ENCODE measurements around the gene TMEM209. TPM values are rescaled to one million over a fixed set of nuclear protein-coding genes. Genes with fewer than 3 reads are reported as not detected.
A peak's percentile ranks its signal among the peaks of the same experiment; 100 is the strongest.
"Not testable (repeated sequence)": the region's sequence is repeated elsewhere in the genome, so short reads cannot be mapped to it uniquely, and the experiment has no call there.

TMEM209 gene
- 4.2 and 7.8 TPM in 2 replicates for total RNA-seq (2014; rRNA removed; shearing (Covaris generic))

DNA sequence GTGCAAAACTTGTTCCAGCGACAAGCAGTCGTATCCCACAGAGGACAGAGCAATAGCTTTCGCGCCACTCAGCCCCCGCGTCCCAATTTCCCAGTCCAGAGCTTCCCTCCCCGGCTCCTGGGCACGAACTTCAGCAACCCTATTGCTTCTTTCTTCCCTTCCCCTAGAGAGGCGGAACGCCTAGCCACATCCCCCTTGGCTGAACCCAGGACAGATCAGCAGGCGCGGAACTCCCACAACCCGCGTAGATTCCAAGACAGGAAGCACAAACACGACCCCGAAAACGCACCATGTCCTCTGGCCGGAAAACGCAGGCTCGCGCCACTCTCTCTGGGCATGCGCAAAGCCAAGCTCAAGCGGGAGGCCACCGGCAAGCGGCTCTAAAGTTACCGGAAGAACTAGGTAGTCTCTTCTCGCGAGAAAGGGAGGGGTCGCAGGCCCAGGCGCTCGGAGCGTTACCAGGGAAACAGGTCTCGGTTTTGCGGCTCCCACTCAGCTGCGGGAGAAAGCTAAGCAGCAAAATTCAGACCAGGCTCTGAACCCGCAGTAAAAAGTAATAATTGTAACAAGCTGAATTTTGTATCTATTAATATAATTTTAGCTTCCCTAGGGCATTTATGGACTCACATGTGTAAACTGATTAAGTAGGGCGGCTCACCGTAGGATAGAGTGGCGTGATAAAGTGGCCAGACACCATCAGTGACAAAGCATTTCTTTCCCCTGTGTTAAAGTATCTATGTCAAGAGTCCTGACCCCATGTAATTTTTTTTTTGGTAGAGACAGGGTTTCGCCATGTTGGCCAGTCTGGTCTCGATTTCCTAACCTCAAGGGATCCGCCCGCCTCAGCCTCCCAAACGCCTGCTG lies at the start of gene TMEM209:
Gene TMEM209 (minus strand): TSS at position 323 of the 864 bp plus-strand sequence. CDS start 31 bp downstream, at position 292.
- DNase-seq (ENCODE audit: low spot score), result peak; percentile 96
- in situ Hi-C loops (cut with HindIII; ENCODE audit: low sequenced_read_pairs), result no loop called here

DNA sequence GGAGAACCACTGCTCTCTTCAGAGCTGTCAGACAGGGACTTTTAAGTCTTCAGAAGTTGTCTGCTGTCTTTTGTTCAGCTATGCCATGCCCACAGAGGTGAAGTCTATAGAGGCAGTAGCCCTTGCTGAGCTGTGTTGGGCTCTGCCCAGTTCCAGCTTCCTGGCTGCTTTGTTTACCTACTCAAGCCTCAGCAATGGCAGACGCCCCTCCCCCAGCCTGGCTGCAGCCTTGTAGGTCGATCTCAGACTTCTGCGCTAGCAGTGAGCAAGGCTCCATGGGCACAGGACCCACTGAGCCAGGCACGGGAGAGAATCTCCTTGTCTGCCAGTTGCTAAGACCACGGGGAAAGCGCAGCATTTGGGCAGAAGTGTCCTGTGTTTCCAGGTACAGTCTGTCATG lies 49.3 kb upstream of the TMEM209 start:
- in situ Hi-C loops (cut with HindIII; ENCODE audit: low sequenced_read_pairs), result no loop called here
- DNase-seq (ENCODE audit: low spot score), result no peak

DNA sequence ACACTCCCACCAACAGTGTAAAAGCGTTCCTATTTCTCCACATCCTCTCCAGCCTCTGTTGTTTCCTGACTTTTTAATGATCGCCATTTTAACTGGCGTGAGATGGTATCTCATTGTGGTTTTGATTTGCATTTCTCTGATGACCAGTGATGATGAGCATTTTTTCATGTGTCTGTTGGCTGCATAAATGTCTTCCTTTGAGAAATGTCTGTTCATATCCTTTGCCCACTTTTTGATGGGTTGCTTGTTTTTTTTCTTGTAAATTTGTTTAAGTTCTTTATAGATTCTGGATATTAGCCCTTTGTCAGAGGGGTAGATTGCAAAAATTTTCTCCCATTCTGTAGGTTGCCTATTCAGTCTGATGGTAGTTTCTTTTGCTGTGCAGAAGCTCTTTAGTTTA lies 44.4 kb upstream of the TMEM209 start:
- in situ Hi-C loops (cut with HindIII; ENCODE audit: low sequenced_read_pairs); DNase-seq (ENCODE audit: low spot score): not testable (repeated sequence)

DNA sequence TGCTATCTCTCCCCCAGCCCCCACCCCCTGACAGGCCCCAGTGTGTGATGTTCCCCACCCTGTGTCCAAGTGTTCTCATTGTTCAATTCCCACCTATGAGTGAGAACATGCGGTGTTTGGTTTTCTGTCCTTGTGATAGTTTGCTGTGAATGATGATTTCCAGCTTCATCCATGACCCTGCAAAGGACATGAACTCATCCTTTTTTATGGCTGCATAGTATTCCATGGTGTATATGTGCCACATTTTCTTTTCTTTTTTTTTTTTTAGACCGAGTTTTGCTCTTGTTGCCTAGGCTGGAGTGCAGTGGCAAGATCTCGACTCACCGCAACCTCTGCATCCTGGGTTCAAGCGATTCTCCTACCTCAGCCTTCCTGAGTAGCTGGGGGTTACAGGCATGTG lies 43.6 kb upstream of the TMEM209 start:
- in situ Hi-C loops (cut with HindIII; ENCODE audit: low sequenced_read_pairs); DNase-seq (ENCODE audit: low spot score): not testable (repeated sequence)

DNA sequence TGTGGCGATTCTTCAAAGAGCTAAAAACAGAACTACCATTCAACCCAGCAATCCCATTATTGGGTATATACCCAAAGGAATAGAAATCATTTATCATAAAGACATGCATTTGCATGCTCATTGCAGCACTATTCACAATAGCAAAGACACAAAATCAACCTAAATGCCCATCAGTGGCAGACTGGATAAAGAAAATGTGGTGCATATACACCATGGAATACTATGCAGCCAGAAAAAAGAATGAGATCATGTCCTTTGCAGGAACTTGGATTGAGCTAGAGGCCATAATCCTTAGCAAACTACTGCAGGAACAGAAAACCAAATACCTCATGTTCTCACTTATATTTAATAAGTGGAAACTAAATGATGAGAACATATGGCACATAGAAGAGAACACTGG lies 41.3 kb upstream of the TMEM209 start:
- in situ Hi-C loops (cut with HindIII; ENCODE audit: low sequenced_read_pairs); DNase-seq (ENCODE audit: low spot score): not testable (repeated sequence)

DNA sequence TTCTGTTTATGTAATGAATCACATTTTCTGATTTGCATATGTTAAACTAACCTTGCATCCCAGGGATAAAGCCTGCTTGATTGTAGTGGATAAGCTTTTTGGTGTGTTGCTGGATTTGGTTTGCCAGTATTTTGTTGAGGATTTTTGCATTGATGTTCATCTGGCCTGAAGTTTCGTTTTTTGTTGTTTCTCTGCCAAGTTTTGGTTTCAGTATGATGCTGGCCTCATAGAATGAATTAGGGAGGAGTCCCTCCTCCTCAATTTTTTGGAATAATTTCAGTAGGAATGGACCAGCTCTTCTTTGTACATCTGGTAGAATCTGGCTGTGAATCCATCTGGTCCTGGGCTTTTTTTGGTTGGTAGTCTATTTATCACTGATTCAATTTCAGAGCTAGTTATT lies 38.3 kb upstream of the TMEM209 start:
- DNase-seq (ENCODE audit: low spot score); in situ Hi-C loops (cut with HindIII; ENCODE audit: low sequenced_read_pairs): not testable (repeated sequence)

DNA sequence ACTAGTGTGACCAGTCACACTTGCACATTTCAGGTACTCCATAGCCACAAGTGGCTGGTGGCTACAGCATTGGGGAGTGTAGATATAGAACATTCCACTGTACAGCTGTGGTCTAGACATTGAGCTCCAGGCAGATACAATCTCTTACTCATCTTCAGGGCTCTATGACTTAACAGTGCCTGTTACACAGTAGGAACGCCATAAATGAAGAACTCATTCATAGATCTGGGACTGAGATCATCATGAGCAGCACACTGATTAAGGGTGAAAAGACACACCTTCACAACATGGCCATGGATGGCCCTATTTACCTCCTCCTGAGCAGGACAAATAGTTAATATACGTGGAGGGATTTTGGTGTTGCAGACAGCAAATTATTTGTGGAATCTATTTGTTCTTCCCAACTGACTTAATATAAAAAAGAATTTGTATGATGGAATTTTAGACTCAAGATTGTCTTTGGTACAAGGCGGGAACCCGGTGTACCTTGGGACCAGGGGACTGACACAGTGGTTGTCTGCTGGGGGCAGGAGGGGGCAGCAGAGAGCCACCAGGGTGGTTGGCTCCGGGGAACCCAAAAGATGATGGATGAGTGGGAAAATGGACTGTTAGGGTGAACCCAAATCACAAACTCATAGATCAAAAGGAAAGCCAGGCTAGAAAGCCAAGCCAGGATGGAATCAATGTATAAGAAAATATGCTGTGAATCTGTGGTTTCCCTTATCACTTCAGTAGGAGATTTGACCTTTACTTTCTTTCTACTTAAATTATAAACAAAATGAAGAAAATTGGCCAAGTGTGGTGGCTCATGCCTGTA lies 37.2 kb upstream of the TMEM209 start:
- in situ Hi-C loops (cut with HindIII; ENCODE audit: low sequenced_read_pairs), result no loop called here
- peak; percentile 3 for DNase-seq (ENCODE audit: low spot score)

DNA sequence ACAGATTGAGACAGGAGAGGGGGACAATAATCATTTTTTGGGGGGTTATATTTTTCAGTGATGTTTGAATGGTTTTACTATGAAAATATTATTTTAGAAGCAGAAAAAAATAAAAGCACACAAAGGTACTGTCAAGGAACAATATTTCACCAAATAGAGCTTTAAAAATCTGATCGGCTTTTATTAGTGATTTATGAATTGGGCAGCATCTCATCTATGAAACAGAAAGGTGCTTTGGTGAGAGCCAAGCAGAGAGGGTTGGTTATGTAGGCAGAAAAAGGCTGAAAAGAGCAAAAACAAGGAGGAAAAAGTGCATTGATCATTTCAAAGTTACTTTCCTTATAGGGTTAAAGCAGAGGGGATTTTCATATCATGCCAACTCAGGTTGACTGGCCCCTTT lies 35.0 kb upstream of the TMEM209 start:
- in situ Hi-C loops (cut with HindIII; ENCODE audit: low sequenced_read_pairs), result no loop called here
- DNase-seq (ENCODE audit: low spot score), result no peak

DNA sequence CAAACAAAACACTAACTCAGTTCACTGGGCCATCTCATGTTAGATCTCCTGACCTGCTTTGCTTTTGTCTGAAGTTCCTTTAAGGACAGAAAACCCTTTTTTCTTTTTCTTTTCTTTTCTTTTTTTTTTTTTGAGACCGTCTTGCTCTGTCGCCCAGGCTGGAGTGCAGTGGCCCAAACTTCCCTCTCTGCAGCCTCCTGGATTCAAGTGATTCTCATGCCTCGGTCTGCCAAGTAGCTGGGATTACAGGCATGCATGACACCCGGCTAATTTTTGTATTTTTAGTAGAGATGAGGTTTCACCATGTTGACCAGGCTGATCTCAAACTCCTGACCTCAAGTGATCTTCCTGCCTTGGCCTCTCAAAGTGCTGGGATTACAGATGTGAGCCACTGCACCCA lies 31.2 kb upstream of the TMEM209 start:
- in situ Hi-C loops (cut with HindIII; ENCODE audit: low sequenced_read_pairs); DNase-seq (ENCODE audit: low spot score): not testable (repeated sequence)

DNA sequence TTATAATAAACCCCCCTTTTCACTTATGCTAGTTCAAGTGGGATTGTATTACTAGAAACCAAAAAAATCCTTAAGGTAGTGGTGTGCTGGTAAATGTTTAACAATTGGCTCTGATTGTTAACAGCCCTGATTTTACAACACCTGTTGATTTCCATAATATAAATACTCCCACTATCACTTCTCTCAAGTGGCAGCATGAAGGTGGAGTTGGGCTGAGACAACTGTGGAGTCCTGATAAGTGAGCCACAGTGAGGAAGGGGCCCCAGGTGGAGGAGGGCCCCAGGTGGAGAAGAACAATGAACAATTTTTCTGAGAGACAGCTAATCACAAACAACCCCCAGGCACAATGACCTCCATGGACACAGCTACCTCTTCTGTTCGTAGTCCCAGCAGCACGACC lies 28.9 kb upstream of the TMEM209 start:
- no peak for DNase-seq (ENCODE audit: low spot score)
- in situ Hi-C loops (cut with HindIII; ENCODE audit: low sequenced_read_pairs), result no loop called here

DNA sequence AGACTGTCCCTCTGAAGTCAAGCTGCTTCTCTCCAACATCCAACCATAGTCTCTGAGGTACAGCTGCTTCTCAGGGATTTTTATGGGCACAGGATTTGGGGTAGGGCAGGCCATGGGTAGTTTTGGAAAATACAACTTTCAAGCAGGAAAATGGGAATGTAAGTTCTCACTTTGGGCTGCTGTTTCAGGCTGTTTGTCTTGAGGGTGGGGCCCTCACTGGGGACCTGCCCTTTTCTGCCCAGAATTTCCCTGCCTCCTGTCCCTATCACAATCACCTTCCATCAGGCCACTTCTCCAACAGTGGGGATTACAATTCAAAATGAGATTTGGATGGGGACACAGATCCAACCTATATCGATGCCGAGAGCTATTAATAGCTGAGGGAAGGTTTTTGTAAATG lies 27.0 kb upstream of the TMEM209 start:
- in situ Hi-C loops (cut with HindIII; ENCODE audit: low sequenced_read_pairs), result no loop called here
- DNase-seq (ENCODE audit: low spot score), result no peak

DNA sequence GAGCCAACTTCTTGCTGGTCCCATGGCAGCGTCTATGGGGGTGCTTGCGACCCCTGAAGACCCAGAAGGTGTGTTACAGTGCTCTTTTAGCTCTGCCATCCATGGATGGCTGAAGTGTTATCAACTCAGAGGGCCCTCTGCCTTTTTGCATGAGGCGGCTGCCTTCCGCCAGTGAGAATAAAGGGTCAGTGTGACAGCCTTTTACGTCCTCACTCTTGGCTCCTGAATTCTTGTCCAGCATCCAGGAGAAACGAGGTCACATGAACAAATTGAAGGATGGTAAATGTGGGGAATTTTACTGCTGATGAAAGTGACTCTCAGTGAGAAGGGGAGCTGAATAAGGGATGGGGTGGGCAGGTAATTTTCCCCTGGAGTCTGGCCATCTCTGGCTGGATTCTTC lies 26.6 kb upstream of the TMEM209 start:
- peak; percentile 20 for DNase-seq (ENCODE audit: low spot score)
- in situ Hi-C loops (cut with HindIII; ENCODE audit: low sequenced_read_pairs), result no loop called here

DNA sequence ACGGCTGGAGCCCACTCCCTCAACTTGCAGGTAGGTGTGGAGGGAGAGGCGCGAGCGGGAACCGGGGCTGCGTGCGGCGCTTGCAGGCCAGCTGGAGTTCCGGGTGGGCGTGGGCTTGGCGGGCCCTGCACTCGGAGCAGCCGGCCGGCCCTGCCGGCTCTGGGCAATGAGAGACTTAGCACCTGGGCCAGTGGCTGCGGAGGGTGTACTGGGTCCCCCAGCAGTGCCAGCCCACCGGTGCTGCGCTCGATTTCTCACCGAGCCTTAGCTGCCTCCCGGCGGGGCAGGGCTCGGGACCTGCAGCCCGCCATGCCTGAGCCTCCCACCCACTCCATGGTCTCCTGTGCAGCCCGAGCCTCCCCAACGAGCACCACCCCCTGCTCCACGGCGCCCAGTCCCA lies 24.8 kb upstream of the TMEM209 start:
- in situ Hi-C loops (cut with HindIII; ENCODE audit: low sequenced_read_pairs); DNase-seq (ENCODE audit: low spot score): not testable (repeated sequence)

DNA sequence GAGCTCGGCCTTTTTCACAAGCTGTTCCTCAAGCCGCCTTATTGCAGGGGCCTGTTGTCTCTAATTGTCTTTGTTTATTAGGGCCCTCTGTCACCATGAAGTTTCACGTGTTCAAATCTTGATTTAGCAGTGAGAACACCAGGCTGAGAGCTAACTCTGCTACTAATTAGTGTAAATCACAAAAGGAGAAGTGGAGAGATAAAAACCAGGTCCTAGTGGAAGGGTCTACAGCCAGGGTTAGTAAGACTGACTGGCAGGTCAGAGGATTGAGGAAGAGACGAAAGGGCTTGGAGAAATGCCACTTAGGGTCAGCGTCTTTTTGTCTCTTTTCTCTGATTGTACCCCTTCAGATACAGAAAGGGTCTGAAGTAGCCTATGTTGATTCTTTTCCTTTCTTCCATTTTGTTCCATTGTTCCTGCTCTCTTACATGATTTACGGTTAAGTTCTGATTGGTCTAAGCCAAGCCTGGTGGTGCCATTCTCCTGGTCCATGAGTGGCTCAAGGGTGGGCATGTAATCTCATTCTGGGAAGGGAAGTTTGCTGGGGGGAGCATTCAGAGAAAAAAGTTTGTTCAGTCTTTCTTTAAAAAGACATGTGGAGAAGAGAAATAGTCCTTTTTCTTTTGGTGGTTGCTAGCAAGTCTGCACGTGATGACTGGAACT lies 23.8 kb upstream of the TMEM209 start:
- in situ Hi-C loops (cut with HindIII; ENCODE audit: low sequenced_read_pairs), result no loop called here
- no peak for DNase-seq (ENCODE audit: low spot score)

DNA sequence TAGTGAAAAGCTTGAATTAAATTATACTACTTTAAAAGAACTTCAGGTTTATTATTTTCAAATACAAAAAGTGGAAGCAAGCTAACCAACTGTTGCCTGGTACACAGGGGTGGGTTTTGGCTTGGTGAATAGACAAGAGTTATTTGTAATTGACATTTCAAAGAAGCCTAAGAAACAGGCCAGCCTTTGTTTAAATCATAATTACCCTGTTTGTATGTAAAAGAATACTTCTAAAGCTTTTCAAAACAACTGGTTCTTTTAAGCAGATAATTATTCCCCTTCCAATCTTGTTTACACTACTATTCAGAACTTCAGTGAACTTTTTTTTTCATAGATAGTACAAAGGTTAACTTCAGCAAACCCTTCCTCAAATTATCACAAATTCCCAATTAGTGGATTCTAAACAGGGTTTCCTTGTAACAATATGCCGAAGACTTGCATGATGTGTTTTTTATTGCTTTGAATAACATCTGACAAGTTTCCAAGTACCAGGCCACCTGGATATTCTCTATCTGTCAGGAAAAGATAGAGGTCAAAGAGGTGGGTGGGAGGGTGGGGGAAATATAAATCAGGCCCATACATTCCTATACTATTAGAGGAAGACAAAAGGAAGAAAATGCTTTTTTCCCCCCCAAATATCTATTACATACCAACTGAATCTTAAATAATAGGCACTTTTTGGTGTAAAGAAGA lies 22.8 kb upstream of the TMEM209 start:
- in situ Hi-C loops (cut with HindIII; ENCODE audit: low sequenced_read_pairs), result no loop called here
- DNase-seq (ENCODE audit: low spot score), result peak; percentile 2

DNA sequence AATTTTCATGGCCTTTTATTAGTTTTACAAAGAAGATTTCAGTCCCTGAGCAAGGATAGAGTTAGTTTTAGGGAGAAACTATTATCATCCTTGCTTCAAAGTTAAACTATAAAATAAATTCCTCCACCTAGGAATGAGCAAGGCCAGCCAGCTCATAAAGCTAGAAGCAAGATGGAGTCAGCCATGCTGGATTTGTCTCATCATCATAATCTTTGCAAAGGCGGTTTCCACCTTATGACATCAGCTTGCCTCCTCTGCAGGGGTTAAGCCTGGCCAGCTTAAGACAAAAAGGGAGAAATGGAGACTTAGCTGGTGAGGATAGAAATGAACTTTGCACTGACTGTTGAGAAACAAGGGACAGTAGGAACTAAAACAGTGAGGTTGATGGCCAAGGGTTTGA lies 21.1 kb upstream of the TMEM209 start:
- in situ Hi-C loops (cut with HindIII; ENCODE audit: low sequenced_read_pairs), result no loop called here
- DNase-seq (ENCODE audit: low spot score), result no peak

DNA sequence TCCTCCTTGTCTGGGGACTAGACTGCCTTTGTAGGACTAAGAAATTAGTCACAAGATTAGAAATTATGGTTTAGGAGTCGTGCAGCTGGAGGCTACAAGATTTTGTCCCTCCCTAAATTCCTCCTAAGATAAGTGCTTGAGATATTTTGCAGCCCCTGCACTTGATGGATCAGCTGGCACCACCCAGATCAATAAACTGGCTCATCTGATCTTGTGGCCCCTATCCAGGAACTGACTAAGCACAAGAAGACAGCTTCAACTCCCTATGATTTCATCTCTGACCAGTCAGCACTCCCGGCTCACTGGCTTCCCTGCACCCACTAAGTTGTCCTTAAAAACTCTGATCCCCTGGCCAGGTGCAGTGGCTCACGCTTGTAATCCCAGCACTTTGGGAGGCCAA lies 19.7 kb upstream of the TMEM209 start:
- DNase-seq (ENCODE audit: low spot score); in situ Hi-C loops (cut with HindIII; ENCODE audit: low sequenced_read_pairs): not testable (repeated sequence)

DNA sequence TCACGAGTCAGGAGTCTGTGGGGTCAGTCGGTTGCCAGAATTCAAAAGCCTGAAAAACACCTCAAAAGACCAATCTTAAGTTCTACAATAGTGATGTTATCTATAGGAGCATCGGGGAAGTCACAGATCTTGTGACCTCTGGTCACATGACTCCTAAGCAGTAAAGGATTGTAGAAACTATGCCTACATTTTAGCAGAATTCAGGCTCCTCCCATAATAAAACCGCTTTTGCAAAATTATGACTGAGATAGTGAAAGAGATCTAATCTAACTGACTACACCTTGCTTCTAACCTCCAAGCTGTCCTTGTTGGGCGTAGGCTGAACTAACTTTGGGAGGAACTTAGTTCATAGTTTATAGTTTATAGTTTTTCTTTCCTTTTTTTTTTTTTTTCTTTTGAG lies 19.0 kb upstream of the TMEM209 start:
- in situ Hi-C loops (cut with HindIII; ENCODE audit: low sequenced_read_pairs), result no loop called here
- no peak for DNase-seq (ENCODE audit: low spot score)

DNA sequence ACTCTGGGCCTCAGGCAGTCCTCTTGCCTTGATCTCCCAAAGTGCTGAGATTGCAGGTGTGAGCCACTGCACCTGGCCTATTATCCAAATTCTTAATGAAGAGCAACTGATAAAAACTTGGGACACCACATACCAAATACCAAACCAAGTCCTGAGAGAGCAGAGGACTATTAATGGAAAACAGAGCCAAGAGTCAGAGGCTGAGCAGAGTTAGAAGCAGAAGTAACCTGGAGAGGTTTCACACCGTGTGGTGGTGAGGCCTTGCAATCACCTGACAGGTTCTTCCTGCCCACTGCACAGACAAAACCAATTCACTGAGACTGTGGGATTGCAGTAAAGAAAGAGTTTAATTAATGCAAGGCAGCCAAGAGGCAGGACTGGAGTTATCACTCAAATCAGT lies 18.4 kb upstream of the TMEM209 start:
- no peak for DNase-seq (ENCODE audit: low spot score)

More for the DNA sequence above, 18.4 kb upstream of the TMEM209 start:
- in situ Hi-C loops (cut with HindIII; ENCODE audit: low sequenced_read_pairs), result no loop called here

Measured in G401 (cell line).